Muscle layer of colon (tissue), 2 donors: ENCODE data around the gene MAN1C1.
"Not testable (repeated sequence)": the region's sequence is repeated elsewhere in the genome, so short reads cannot be mapped to it uniquely, and the experiment has no call there.

ENCODE experiments used
- H3K27ac ChIP-seq: one replicate; pipeline ENCODE4 v1.7.0; 2013; ENCODE audit warnings: low read depth, mild to moderate bottlenecking, low read length, moderate library complexity
- H3K27me3 ChIP-seq, 2 donors: one replicate each; pipeline ENCODE4 v1.7.0; 2013; ENCODE audit warnings: low read length in 2 of 2, mild to moderate bottlenecking in 2 of 2; ENCODE audit not compliant: insufficient read depth in 2 of 2, control insufficient read depth in 1 of 2
- H3K36me3 ChIP-seq: one replicate; pipeline ENCODE4 v1.7.0; 2013; ENCODE audit warnings: mild to moderate bottlenecking, low read length; ENCODE audit not compliant: insufficient read depth
- H3K4me1 ChIP-seq: one replicate; pipeline ENCODE4 v1.7.0; 2013; ENCODE audit warnings: mild to moderate bottlenecking, low read length; ENCODE audit not compliant: insufficient read depth
- H3K4me3 ChIP-seq, 2 donors: one replicate each; pipeline ENCODE4 v1.7.0; 2013; ENCODE audit warnings: low read length in 2 of 2, low read depth in 1 of 2, mild to moderate bottlenecking in 1 of 2, moderate library complexity in 1 of 2
- H3K9ac ChIP-seq: one replicate; pipeline ENCODE4 v1.7.0; 2013; ENCODE audit warnings: low read length
- H3K9me3 ChIP-seq: one replicate; pipeline ENCODE4 v1.7.0; 2013; ENCODE audit warnings: mild to moderate bottlenecking, low read length
- donor health status: abdominal sarcoma.
- donor health status: Adenocarcinoma of cecum.

The MAN1C1 gene

DNA sequence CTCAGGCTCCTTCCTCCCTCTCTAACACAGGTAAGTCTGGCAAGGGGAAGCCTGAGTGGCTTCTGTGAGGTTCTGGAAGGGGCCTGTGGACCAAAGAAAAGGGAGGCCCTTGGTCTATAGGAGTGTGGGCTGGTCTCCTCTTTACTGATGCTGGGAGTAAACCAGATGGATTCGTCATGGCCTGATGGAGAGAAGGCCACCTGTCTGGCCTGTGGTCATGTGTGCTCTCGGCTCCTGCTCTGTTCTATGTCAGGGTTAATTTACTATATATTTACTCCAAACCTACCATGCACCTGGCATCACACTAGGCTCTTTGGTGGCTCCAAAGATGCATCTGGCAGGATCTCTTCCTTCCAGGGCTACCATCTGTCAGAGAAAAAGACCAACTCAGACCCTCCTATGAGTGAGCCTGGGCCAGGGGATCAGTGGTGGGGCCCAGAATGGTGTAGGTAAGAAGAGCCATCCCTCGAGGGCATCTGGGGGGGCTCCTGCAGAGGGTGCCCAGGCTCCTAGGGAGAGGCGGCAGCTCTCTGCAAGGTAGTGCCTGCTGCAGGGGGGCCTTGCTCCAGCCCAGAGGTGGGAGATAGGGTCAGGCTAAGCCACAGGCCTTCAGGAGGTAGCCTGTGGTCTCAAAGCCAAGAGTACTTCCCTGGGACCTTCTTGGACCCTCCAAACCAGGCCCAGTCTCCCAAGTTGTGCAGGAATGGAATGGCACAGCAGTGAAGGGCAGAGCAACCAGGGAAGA, 115.2 kb downstream of the MAN1C1 start:
- H3K4me1 ChIP-seq, result peaks cover 52% of the 10 kb centered on the region

DNA sequence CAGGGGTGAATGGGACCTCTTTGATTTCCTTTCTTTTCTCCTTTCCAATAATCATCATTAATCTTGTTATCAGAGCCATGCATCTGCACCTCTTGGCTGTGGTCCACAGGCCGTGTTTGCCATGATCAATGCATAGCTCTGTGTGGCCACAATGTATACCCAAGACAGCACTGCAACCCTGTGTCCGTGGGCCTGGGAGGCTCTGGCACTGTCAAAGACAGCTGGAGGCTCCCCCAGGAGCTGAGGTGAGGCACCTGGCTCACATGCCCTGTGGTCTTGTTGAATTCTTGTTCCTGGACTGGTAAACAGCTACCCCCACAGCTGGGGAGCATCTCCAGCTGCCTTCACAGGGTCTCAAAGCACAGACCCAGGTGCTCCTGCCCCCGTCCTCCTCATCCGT, 116.2 kb downstream of the MAN1C1 start:
- H3K27ac ChIP-seq, result no peak overlapping the region
- no peaks in the 10 kb centered on the region for H3K9me3 ChIP-seq
- H3K36me3 ChIP-seq, result no peaks in the 10 kb centered on the region
- H3K4me1 ChIP-seq, result peaks cover 52% of the 10 kb centered on the region
- no peaks in the 10 kb centered on the region for H3K27me3 ChIP-seq
- no peak overlapping the region for H3K4me3 ChIP-seq
- H3K9ac ChIP-seq, result no peak overlapping the region

More for the DNA sequence above, 115.2 kb downstream of the MAN1C1 start:
- Histone ChIP-seq H3K36me3 (no peaks in the 10 kb centered on the region), H3K27ac (no peak overlapping the region), H3K27me3 (no peaks in the 10 kb centered on the region), H3K4me3 (no peak overlapping the region), H3K9ac (no peak overlapping the region), H3K9me3 (no peaks in the 10 kb centered on the region)

- Histone ChIP-seq H3K9ac (no peak overlapping the region), H3K9me3 (no peaks in the 10 kb centered on the region), H3K36me3 (no peaks in the 10 kb centered on the region), H3K4me1 (peaks cover 47% of the 10 kb centered on the region), H3K27me3 (no peaks in the 10 kb centered on the region), H3K4me3 (no peak overlapping the region), H3K27ac (no peak overlapping the region)
Observed at GRCh38 chr1:25733271-25733670, 116.7 kb downstream of the MAN1C1 start.

DNA sequence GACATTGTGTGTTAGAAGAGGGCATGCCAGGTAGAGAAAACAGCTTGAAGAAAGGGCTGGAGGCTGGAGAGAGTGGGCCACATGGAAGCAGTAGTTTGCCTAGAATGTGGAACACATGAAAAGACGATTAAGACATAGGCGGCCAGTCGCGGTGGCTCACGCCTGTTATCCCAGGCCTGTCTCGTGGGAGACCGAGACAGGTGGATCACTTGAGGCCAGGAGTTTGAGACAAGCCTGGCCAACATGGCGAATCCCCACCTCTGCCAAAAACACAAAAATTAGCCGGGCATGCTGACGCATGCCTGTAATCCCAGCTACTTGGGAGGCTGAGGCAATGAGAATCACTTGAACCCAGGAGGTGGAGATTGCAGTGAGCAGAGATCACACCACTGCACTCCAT, 118.4 kb downstream of the MAN1C1 start:
- H3K27ac ChIP-seq, H3K27me3 ChIP-seq, H3K9ac ChIP-seq: not testable (repeated sequence)

GRCh38 chr1:25735956-25736529, 119.5 kb downstream of the MAN1C1 start:
- Histone ChIP-seq H3K27ac (no peak overlapping the region), H3K36me3 (no peaks in the 10 kb centered on the region), H3K9me3 (no peaks in the 10 kb centered on the region), H3K27me3 (no peaks in the 10 kb centered on the region), H3K4me3 (no peak overlapping the region), H3K4me1 (peaks cover 25% of the 10 kb centered on the region), H3K9ac (no peak overlapping the region)

More for the DNA sequence above, 118.4 kb downstream of the MAN1C1 start:
- H3K36me3 ChIP-seq, H3K4me3 ChIP-seq, H3K9me3 ChIP-seq: not testable (repeated sequence)
- peaks cover 35% of the 10 kb centered on the region for H3K4me1 ChIP-seq

GRCh38 chr1:25737130-25737529, 120.5 kb downstream of the MAN1C1 start:
- H3K9ac ChIP-seq, result no peak overlapping the region
- H3K36me3 ChIP-seq, result no peaks in the 10 kb centered on the region
- H3K4me3 ChIP-seq, result no peak overlapping the region
- peaks cover 29% of the 10 kb centered on the region for H3K4me1 ChIP-seq
- no peaks in the 10 kb centered on the region for H3K27me3 ChIP-seq
- no peak overlapping the region for H3K27ac ChIP-seq
- H3K9me3 ChIP-seq, result no peaks in the 10 kb centered on the region

DNA sequence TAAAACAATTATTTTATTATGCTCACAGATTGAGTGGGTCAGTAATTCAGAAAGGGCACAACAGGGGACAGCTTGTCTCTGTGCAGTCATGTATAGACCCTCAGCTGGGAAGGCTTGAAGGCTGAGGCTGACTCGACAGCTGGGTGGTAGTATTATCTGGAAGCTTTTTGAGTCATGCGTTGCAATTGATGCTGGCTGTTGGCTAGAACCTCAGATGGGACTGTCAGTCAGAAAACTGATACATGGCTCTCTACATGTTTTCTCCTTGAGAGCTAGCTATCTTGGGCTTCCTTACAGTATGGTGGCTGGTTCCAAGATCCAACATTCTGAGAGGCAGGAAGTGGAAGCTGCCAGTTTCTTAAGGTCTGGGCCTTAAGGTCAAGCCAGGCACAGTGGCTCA, 121.9 kb downstream of the MAN1C1 start:
- H3K4me1 ChIP-seq, result peaks cover 43% of the 10 kb centered on the region
- H3K27ac ChIP-seq, result no peak overlapping the region
- H3K36me3 ChIP-seq, result no peaks in the 10 kb centered on the region
- no peak overlapping the region for H3K9ac ChIP-seq
- no peaks in the 10 kb centered on the region for H3K27me3 ChIP-seq
- H3K9me3 ChIP-seq, result no peaks in the 10 kb centered on the region
- no peak overlapping the region for H3K4me3 ChIP-seq

- H3K27me3 ChIP-seq, result no peaks in the 10 kb centered on the region
- H3K4me1 ChIP-seq, result peaks cover 52% of the 10 kb centered on the region
- no peaks in the 10 kb centered on the region for H3K36me3 ChIP-seq
- H3K9ac ChIP-seq, result no peak overlapping the region
- H3K27ac ChIP-seq, result no peak overlapping the region
- H3K9me3 ChIP-seq, result no peaks in the 10 kb centered on the region
- H3K4me3 ChIP-seq, result no peak overlapping the region
Observed at GRCh38 chr1:25739341-25739740, 122.8 kb downstream of the MAN1C1 start.

- Histone ChIP-seq H3K9ac (no peak overlapping the region), H3K4me3 (no peak overlapping the region), H3K4me1 (peaks cover 59% of the 10 kb centered on the region), H3K36me3 (no peaks in the 10 kb centered on the region), H3K27ac (no peak overlapping the region), H3K9me3 (no peaks in the 10 kb centered on the region), H3K27me3 (no peaks in the 10 kb centered on the region)
Observed at GRCh38 chr1:25740071-25740470, 123.5 kb downstream of the MAN1C1 start.

DNA sequence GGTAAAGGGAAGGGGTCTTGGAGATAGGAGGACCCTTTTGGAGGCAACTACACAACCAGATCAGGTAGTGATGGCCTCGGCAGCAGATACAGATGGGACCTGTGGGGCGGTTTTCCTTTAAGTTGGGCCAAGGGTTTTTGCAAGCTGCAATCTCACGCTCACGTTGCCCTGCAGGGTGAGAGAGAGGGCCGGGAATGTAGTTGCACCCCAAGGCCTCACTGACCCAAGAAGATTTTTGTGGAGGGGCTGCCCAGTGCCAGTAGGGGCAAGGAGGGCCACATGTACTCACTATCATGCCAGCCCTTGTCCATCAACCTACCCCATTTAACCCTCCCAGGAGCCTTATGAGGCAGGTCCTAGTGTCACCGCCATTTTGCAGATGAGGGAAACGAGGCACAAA, 125.7 kb downstream of the MAN1C1 start:
- Histone ChIP-seq H3K4me3 (no peak overlapping the region), H3K27me3 (no peaks in the 10 kb centered on the region), H3K27ac (no peak overlapping the region), H3K9ac (no peak overlapping the region), H3K36me3 (no peaks in the 10 kb centered on the region), H3K9me3 (no peaks in the 10 kb centered on the region), H3K4me1 (peaks cover 50% of the 10 kb centered on the region)

- Histone ChIP-seq H3K27me3 (no peaks in the 10 kb centered on the region), H3K9ac (peak overlapping the region; percentile 41), H3K4me3 (peak overlapping the region in 1 of 2 donors; percentile 30), H3K4me1 (peaks cover 45% of the 10 kb centered on the region), H3K9me3 (no peaks in the 10 kb centered on the region), H3K27ac (peak overlapping the region; percentile 64), H3K36me3 (no peaks in the 10 kb centered on the region)
Observed at GRCh38 chr1:25743164-25744139, 126.9 kb downstream of the MAN1C1 start.
